Astrocyte (in vitro differentiated cells and primary cell): Measurements from ENCODE around the gene OAS3.

Experiments used
- CTCF ChIP-seq: IDR thresholded peaks from 2 replicates; pipeline ENCODE4 v1.5.1; 2011; ENCODE audit warnings: low read depth, mild to moderate bottlenecking, inconsistent platforms, low read length, moderate library complexity; ENCODE audit not compliant: insufficient read depth
- EZH2 ChIP-seq: IDR thresholded peaks from 2 replicates; pipeline ENCODE4 v1.6.1; 2012; ENCODE audit warnings: mild to moderate bottlenecking, low read length, inconsistent platforms; ENCODE audit not compliant: insufficient read depth

GRCh38 chr12:112978163-112979040 lies 40.1 kb downstream of the OAS3 start, which contains the start of gene OAS2:
- TF ChIP-seq CTCF (no peak), EZH2 (no peak)
